Endothelial cell of hepatic sinusoid (primary cell): ENCODE data around the gene IBA57.
"Not testable (repeated sequence)": the region's sequence is repeated elsewhere in the genome, so short reads cannot be mapped to it uniquely, and the experiment has no call there.

ENCODE experiments used
- in situ Hi-C: cut with HindIII; loops from 2 replicates; pipeline ENCODE4 v1.10.0; 2017; ENCODE audit warnings: low sequenced_read_pairs

IBA57 gene

GRCh38 chr1:228170666-228171065 lies 5.1 kb downstream of the IBA57 start:
- in situ Hi-C loops, result no loop called here

- in situ Hi-C loops, result no loop called here
Observed at GRCh38 chr1:228171221-228171891, 5.8 kb downstream of the IBA57 start.

GRCh38 chr1:228172591-228173527 lies 7.3 kb downstream of the IBA57 start:
- in situ Hi-C loops, result no loop called here

- in situ Hi-C loops, result not testable (repeated sequence)
Observed at GRCh38 chr1:228173528-228174481, 8.2 kb downstream of the IBA57 start.

- in situ Hi-C loops, result no loop called here
Observed at GRCh38 chr1:228174482-228175315, 9.1 kb downstream of the IBA57 start.

- in situ Hi-C loops, result no loop called here
Observed at GRCh38 chr1:228175316-228176023, 9.9 kb downstream of the IBA57 start.

GRCh38 chr1:228176024-228176395 lies 10.4 kb downstream of the IBA57 start:
- in situ Hi-C loops, result no loop called here

- in situ Hi-C loops, result no loop called here
Observed at GRCh38 chr1:228176461-228177182, 11.0 kb downstream of the IBA57 start.

- in situ Hi-C loops, result no loop called here
Observed at GRCh38 chr1:228177183-228177475, 11.5 kb downstream of the IBA57 start.

GRCh38 chr1:228177721-228178710 lies 12.4 kb downstream of the IBA57 start:
- in situ Hi-C loops, result no loop called here

GRCh38 chr1:228178737-228179684 lies 13.4 kb downstream of the IBA57 start:
- in situ Hi-C loops, result no loop called here

- in situ Hi-C loops, result no loop called here
Observed at GRCh38 chr1:228180271-228180958, 14.8 kb downstream of the IBA57 start.

- in situ Hi-C loops, result no loop called here
Observed at GRCh38 chr1:228180959-228181644, 15.5 kb downstream of the IBA57 start.

- in situ Hi-C loops, result no loop called here
Observed at GRCh38 chr1:228181645-228182034, 16.0 kb downstream of the IBA57 start.

GRCh38 chr1:228182296-228183030 lies 16.9 kb downstream of the IBA57 start:
- in situ Hi-C loops, result no loop called here
